IMR-90 (cell line): ENCODE results near the gene PDE8B.

ENCODE experiments used
- SMC3 ChIP-seq: fragments of 150-350 bp; IDR thresholded peaks from 2 replicates; pipeline ENCODE4 v1.6.1; 2016; ENCODE audit warnings: low read depth, mild to moderate bottlenecking, antibody characterized with exemption, low read length, moderate library complexity
- TF ChIP-seq, protein P1 (sequence below): conservative IDR thresholded peaks from 2 replicates; pipeline ENCODE4 v1.5.1; 2012; ENCODE audit warnings: mild to moderate bottlenecking, low read depth, low read length, improper control_type of control experiment

DNA sequence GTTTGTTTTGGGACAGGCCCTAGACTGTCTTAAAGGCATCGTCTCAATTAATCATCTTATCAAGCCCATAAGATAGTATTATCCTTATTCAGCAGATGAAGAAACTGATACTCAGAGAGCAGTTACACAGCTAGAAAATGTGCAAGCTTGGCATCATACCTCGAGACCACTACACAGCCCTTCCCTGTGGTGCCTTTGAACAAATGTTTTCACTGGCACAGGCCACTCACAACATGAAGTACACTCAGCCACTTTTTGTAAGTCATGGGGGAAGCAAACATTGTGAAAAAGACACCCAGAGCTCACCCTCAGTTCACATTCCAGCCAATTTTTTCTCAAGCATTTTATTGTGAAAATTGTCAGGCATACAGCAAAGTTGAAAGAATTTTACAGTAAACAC, 159.1 kb downstream of the PDE8B start:
- TF ChIP-seq, protein P1, sequence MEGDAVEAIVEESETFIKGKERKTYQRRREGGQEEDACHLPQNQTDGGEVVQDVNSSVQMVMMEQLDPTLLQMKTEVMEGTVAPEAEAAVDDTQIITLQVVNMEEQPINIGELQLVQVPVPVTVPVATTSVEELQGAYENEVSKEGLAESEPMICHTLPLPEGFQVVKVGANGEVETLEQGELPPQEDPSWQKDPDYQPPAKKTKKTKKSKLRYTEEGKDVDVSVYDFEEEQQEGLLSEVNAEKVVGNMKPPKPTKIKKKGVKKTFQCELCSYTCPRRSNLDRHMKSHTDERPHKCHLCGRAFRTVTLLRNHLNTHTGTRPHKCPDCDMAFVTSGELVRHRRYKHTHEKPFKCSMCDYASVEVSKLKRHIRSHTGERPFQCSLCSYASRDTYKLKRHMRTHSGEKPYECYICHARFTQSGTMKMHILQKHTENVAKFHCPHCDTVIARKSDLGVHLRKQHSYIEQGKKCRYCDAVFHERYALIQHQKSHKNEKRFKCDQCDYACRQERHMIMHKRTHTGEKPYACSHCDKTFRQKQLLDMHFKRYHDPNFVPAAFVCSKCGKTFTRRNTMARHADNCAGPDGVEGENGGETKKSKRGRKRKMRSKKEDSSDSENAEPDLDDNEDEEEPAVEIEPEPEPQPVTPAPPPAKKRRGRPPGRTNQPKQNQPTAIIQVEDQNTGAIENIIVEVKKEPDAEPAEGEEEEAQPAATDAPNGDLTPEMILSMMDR = no peak
- TF ChIP-seq SMC3 = no peak
